IMR-90 (cell line): Measurements from ENCODE around the gene ZNF33B. TPM values are rescaled to one million over a fixed set of nuclear protein-coding genes. Genes with fewer than 3 reads are reported as not detected.

Experiments used
- ATAC-seq: fragments of 200-7000 bp; cut with Tn5 transposase; 2 replicates; pipeline ENCODE4 v1.9.1; 2020; ENCODE audit warnings: low read depth, mild to moderate bottlenecking, moderate library complexity
- BruUV-seq: library from RNA; stranded (reverse); fragments of 400-500 nt; replicated peaks from 2 replicates; lab custom pipeline; 2021; lab: Mats Ljungman, UMichigan
- CTCF ChIA-PET: fragments of 300-600 bp; formaldehyde crosslinking; extraction: SDS; loops from one replicate; lab custom pipeline; 2021; ENCODE audit warnings: antibody characterized with exemption; lab: Yijun Ruan, JAX
- POLR2A ChIA-PET: fragments of 300-600 bp; sonication (Branson Sonifier 250); formaldehyde crosslinking; loops from one replicate; lab custom pipeline; 2022; ENCODE audit warnings: antibody characterized with exemption; ENCODE audit not compliant: unreplicated experiment; lab: Charles Lee
- DNase-seq: peaks from one replicate; pipeline ENCODE4 v3.0.0; 2013
- H2AFZ ChIP-seq: replicated peaks from 2 replicates; pipeline ENCODE3; 2013; ENCODE audit warnings: low read length, mild to moderate bottlenecking; ENCODE audit not compliant: poor library complexity
- H2AK5ac ChIP-seq: 2 replicates; pipeline ENCODE4 v1.6.1; 2013; ENCODE audit warnings: low read depth, low read length, inconsistent platforms
- H2AK9ac ChIP-seq: replicated peaks from 2 replicates; pipeline ENCODE3; 2013; ENCODE audit warnings: mild to moderate bottlenecking, low read depth, low read length, moderate library complexity; ENCODE audit not compliant: poor library complexity
- H2BK120ac ChIP-seq: 2 replicates; pipeline ENCODE4 v1.6.1; 2013; ENCODE audit warnings: low read depth, low read length, inconsistent platforms
- H2BK15ac ChIP-seq: 3 replicates; pipeline ENCODE4 v1.6.1; 2013; ENCODE audit warnings: low read depth, low read length, inconsistent platforms
- H2BK20ac ChIP-seq: 2 replicates; pipeline ENCODE4 v1.6.1; 2013; ENCODE audit warnings: low read depth, mild to moderate bottlenecking, inconsistent platforms, low read length, moderate library complexity
- H2BK5ac ChIP-seq: 2 replicates; pipeline ENCODE4 v1.6.1; 2013; ENCODE audit warnings: mild to moderate bottlenecking, low read depth, low read length, inconsistent platforms; ENCODE audit not compliant: poor library complexity, severe bottlenecking
- H3K14ac ChIP-seq: replicated peaks from 2 replicates; pipeline ENCODE4 v1.6.1; 2013; ENCODE audit warnings: low read depth, low read length, inconsistent platforms
- H3K18ac ChIP-seq: 2 replicates; pipeline ENCODE4 v1.6.1; 2013; ENCODE audit warnings: low read depth, low read length, control low read depth
- H3K23ac ChIP-seq: 2 replicates; pipeline ENCODE4 v1.6.1; 2013; ENCODE audit warnings: low read depth, low read length, inconsistent platforms
- H3K27ac ChIP-seq: 2 replicates; pipeline ENCODE4 v1.5.1; 2013; ENCODE audit warnings: mild to moderate bottlenecking, control low read depth, low read length; ENCODE audit not compliant: insufficient read depth
- H3K27me3 ChIP-seq: 2 replicates; pipeline ENCODE4 v1.6.1; 2013; ENCODE audit warnings: low read length; ENCODE audit not compliant: control insufficient read depth, insufficient read depth
- H3K36me3 ChIP-seq: 2 replicates; pipeline ENCODE4 v1.6.1; 2013; ENCODE audit warnings: low read length, mixed read lengths; ENCODE audit not compliant: control insufficient read depth, insufficient read depth
- H3K4ac ChIP-seq: 2 replicates; pipeline ENCODE4 v1.6.1; 2013; ENCODE audit warnings: low read depth, low read length, inconsistent platforms
- H3K4me1 ChIP-seq: 2 replicates; pipeline ENCODE4 v1.6.1; 2013; ENCODE audit warnings: low read length, mixed read lengths; ENCODE audit not compliant: control insufficient read depth, insufficient read depth
- H3K4me2 ChIP-seq: 2 replicates; pipeline ENCODE4 v1.6.1; 2013; ENCODE audit warnings: low read depth, mild to moderate bottlenecking, control low read depth, low read length, moderate library complexity
- H3K4me3 ChIP-seq: 2 replicates; pipeline ENCODE4 v1.5.1; 2013; ENCODE audit warnings: low read depth, mild to moderate bottlenecking, control low read depth, low read length, moderate library complexity; ENCODE audit not compliant: insufficient read depth
- H3K56ac ChIP-seq: 2 replicates; pipeline ENCODE4 v1.6.1; 2013; ENCODE audit warnings: low read length, inconsistent platforms; ENCODE audit not compliant: insufficient read depth; ENCODE audit errors: extremely low read depth
- H3K79me1 ChIP-seq, 2 experiments: 2 replicates each; pipeline ENCODE4 v1.6.1; 2013; ENCODE audit warnings: low read length in 2 of 2, inconsistent platforms in 1 of 2, low read depth in 1 of 2
- H3K9ac ChIP-seq: 2 replicates; pipeline ENCODE4 v1.6.1; 2013; ENCODE audit warnings: low read depth, low read length, control low read depth
- H3K9me1 ChIP-seq: 2 replicates; pipeline ENCODE4 v1.6.1; 2013; ENCODE audit warnings: low read length, inconsistent platforms; ENCODE audit not compliant: insufficient read depth
- H3K9me3 ChIP-seq: 2 replicates; pipeline ENCODE4 v1.6.1; 2013; ENCODE audit warnings: low read length; ENCODE audit not compliant: control insufficient read depth, insufficient read depth
- H4K20me1 ChIP-seq: 2 replicates; pipeline ENCODE4 v1.6.1; 2013; ENCODE audit warnings: low read length, inconsistent platforms; ENCODE audit not compliant: insufficient read depth
- H4K5ac ChIP-seq: 2 replicates; pipeline ENCODE4 v1.6.1; 2013; ENCODE audit warnings: mild to moderate bottlenecking, low read depth, low read length, control low read depth
- H4K8ac ChIP-seq, 2 experiments: 2 replicates each; pipeline ENCODE4 v1.6.1; 2013; ENCODE audit warnings: low read depth in 2 of 2, low read length in 2 of 2, control low read depth in 1 of 2, inconsistent platforms in 1 of 2
- H4K91ac ChIP-seq: 2 replicates; pipeline ENCODE4 v1.6.1; 2013; ENCODE audit warnings: low read depth, low read length, inconsistent platforms; ENCODE audit not compliant: insufficient read depth
- BHLHE40 ChIP-seq: fragments of 150-350 bp; IDR thresholded peaks from 2 replicates; pipeline ENCODE4 v1.6.1; 2016; ENCODE audit warnings: mild to moderate bottlenecking, low read depth, low read length
- CEBPB ChIP-seq: IDR thresholded peaks from 2 replicates; pipeline ENCODE4 v1.6.1; 2012; ENCODE audit warnings: low read depth, low read length, improper control_type of control experiment
- CHD1 ChIP-seq: IDR thresholded peaks from 2 replicates; pipeline ENCODE4 v1.6.1; 2012; ENCODE audit warnings: low read depth, low read length, improper control_type of control experiment
- MAFK ChIP-seq: IDR thresholded peaks from 2 replicates; pipeline ENCODE4 v1.6.1; 2012; ENCODE audit warnings: low read depth, low read length, improper control_type of control experiment
- RAD21 ChIP-seq: IDR thresholded peaks from 2 replicates; pipeline ENCODE4 v1.6.1; 2012; ENCODE audit warnings: low read length, improper control_type of control experiment
- SMC3 ChIP-seq: fragments of 150-350 bp; IDR thresholded peaks from 2 replicates; pipeline ENCODE4 v1.6.1; 2016; ENCODE audit warnings: low read depth, mild to moderate bottlenecking, antibody characterized with exemption, low read length, moderate library complexity
- WGBS, 2 experiments: methylation state at CpG; one replicate each; pipeline versions ENCODE4 v1.1.5 to v1.1.7; 2013; ENCODE audit warnings: missing lambda C conversion rate in 2 of 2; ENCODE audit not compliant: insufficient read length in 1 of 2; ENCODE audit errors: extremely low coverage in 2 of 2; 5-methylcytosine and 5-hydroxymethylcytosine counted together
- dilution Hi-C: fragments of 300-500 bp; cut with HindIII; formaldehyde crosslinking; loops from one replicate; pipeline ENCODE4 v1.14.3; 2018; ENCODE audit warnings: low sequenced_read_pairs; ENCODE audit not compliant: unreplicated experiment
- in situ Hi-C: fragments of 300-500 bp; cut with MboI; formaldehyde crosslinking; loops from 3 replicates; pipeline ENCODE4 v1.14.3; 2019; ENCODE audit warnings: low sequenced_read_pairs, inconsistent platforms, mixed read lengths
- intact Hi-C: fragments of 100-400 bp; cut with micrococcal nuclease; formaldehyde crosslinking; loops from 2 replicates; pipeline ENCODE4 v1.10.0; 2022
- polyA plus RNA-seq, 3 experiments: library from polyadenylated mRNA; depleted of rRNA; stranded (reverse); fragments of >200 nt; gene quantifications; 2 replicates each; pipeline ENCODE4 v1.2.3, GENCODE V29; 2012; ENCODE audit warnings: low replicate concordance in 1 of 3
- total RNA-seq: library from RNA; depleted of rRNA; stranded (reverse); fragments of >200 nt; gene quantifications from 2 replicates; pipeline ENCODE4 v1.2.3, GENCODE V29; 2012
- TF ChIP-seq, protein P1 (sequence below): conservative IDR thresholded peaks from 2 replicates; pipeline ENCODE4 v1.5.1; 2012; ENCODE audit warnings: mild to moderate bottlenecking, low read depth, low read length, improper control_type of control experiment

ZNF33B gene
- total and polyA plus RNA-seq, 2 of the 4 experiments (the other 2 are of a cell fraction) = 2.1 to 4.5 TPM

DNA sequence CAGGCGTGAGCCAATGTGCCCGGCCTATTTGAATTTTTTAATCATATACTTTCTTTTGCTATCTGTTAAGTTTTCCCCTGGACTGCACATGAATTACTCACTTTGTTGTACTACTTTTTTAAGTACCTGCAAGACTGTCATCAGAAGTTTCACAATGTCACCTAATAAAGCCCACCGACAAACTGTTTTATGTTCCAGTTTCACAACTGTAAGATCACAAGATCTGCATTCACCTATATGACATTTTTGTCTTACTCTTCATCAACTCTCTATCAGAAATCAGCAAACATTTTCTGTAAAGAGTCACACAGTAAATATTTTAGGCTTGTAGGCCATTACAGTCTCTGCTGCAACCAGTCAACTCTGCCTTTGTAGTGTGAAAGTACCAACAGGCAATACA, 88.5 kb downstream of the ZNF33B start (continued):
- TF ChIP-seq CHD1 = no peak

DNA sequence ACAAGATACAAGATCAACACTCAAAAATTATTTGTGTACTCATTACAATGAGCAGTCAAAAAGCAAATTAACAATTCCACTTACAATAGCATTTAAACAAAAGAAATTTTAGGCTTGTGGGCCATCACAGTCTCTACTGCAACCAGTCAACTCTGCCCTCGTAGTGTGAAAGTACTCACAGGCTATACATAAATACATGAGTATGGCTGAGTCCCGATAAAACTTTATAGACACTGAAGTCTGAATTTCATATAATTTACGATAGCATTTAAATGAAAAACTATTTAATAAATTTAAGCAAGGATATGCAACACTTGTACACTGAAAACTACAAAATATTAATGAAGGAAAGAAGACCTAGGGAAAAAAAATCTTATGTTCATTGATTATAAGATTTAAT, 90.1 kb downstream of the ZNF33B start:
- Histone ChIP-seq H3K79me1 (peaks cover 13 to 15% of the 10 kb centered on the region in 2 experiments), H3K23ac (no peak overlapping the region), H4K91ac (no peak overlapping the region), H3K4me2 (no peak overlapping the region), H2BK15ac (no peak overlapping the region), H3K14ac (no peak overlapping the region), H2AK9ac (no peak overlapping the region), H3K9me3 (no peaks in the 10 kb centered on the region), H3K4ac (no peak overlapping the region), H2BK120ac (no peak overlapping the region), H2BK5ac (no peak overlapping the region), H3K4me1 (peaks cover 5% of the 10 kb centered on the region; the same call in 1 of the 2 replicates), H2AK5ac (no peak overlapping the region), H2BK20ac (no peak overlapping the region), H3K27ac (no peak overlapping the region), H3K9me1 (peaks cover 5% of the 10 kb centered on the region; the same call in 1 of the 2 replicates), H4K5ac (no peak overlapping the region), H3K56ac (no peak overlapping the region), H3K9ac (no peak overlapping the region), H4K20me1 (no peaks in the 10 kb centered on the region), H3K4me3 (no peak overlapping the region), H2AFZ (no peak overlapping the region), H3K36me3 (no peaks in the 10 kb centered on the region), H3K18ac (no peak overlapping the region), H4K8ac (no peak overlapping the region), H3K27me3 (no peaks in the 10 kb centered on the region)
- POLR2A ChIA-PET = no interaction called here
- intact Hi-C loops = no loop called here
- in situ Hi-C loops = no loop called here
- BruUV-seq = no TSS peak
- WGBS, 2 experiments = no CpG with 5 or more reads among the region's 3 CpGs
- ATAC-seq = no peak
- DNase-seq = no peak
- dilution Hi-C loops = no loop called here
- CTCF ChIA-PET = no interaction called here
- TF ChIP-seq CHD1 (no peak), MAFK (no peak), BHLHE40 (no peak), SMC3 (no peak), RAD21 (no peak), CEBPB (no peak)
- TF ChIP-seq, protein P1, sequence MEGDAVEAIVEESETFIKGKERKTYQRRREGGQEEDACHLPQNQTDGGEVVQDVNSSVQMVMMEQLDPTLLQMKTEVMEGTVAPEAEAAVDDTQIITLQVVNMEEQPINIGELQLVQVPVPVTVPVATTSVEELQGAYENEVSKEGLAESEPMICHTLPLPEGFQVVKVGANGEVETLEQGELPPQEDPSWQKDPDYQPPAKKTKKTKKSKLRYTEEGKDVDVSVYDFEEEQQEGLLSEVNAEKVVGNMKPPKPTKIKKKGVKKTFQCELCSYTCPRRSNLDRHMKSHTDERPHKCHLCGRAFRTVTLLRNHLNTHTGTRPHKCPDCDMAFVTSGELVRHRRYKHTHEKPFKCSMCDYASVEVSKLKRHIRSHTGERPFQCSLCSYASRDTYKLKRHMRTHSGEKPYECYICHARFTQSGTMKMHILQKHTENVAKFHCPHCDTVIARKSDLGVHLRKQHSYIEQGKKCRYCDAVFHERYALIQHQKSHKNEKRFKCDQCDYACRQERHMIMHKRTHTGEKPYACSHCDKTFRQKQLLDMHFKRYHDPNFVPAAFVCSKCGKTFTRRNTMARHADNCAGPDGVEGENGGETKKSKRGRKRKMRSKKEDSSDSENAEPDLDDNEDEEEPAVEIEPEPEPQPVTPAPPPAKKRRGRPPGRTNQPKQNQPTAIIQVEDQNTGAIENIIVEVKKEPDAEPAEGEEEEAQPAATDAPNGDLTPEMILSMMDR = no peak
